B cell (primary cell): ENCODE data around the gene HAS3. TPM values are rescaled to one million over a fixed set of nuclear protein-coding genes. Genes with fewer than 3 reads are reported as not detected.

ENCODE experiments used
- ATAC-seq: fragments of 200-7000 bp; cut with Tn5 transposase; one replicate; pipeline ENCODE4 v1.10.0; 2021; ENCODE audit warnings: low read depth, mild to moderate bottlenecking, moderate number of reproducible peaks, moderate library complexity
- CTCF ChIA-PET: fragments of 350-600 bp; sonication (Branson Sonifier 250); formaldehyde crosslinking; loops from one replicate; lab custom pipeline; 2021; ENCODE audit warnings: antibody characterized with exemption, inconsistent platforms; lab: Charles Lee
- POLR2A ChIA-PET: fragments of 350-600 bp; sonication (Branson Sonifier 250); formaldehyde crosslinking; loops from one replicate; lab custom pipeline; 2021; ENCODE audit warnings: antibody characterized with exemption; lab: Charles Lee
- DNase-seq: peaks from one replicate; pipeline ENCODE4 v3.0.0; 2013
- H2AFZ ChIP-seq: 2 replicates; pipeline ENCODE4 v1.6.1; 2012; ENCODE audit warnings: mild to moderate bottlenecking, low read depth, low read length; ENCODE audit not compliant: insufficient read depth, poor library complexity, severe bottlenecking
- H3K27ac ChIP-seq, 2 donors: 1 replicate in 1 of 2; 2 replicates in 1 of 2; pipeline ENCODE4 v1.5.1; 2012 to 2013; ENCODE audit warnings: low read length in 2 of 2, mild to moderate bottlenecking in 2 of 2, moderate library complexity in 1 of 2
- H3K27me3 ChIP-seq, 4 experiments: fragments of 200-600 bp in 1 of 4; sonication (generic) in 1 of 4; replicated peaks in 1 of 4; 1 replicate in 2 of 4; 2 replicates in 2 of 4; pipeline versions ENCODE4 v1.6.1 to v1.7.0; 2013 to 2016; ENCODE audit warnings: low read length in 3 of 4, mild to moderate bottlenecking in 2 of 4, mixed read lengths in 1 of 4, moderate library complexity in 1 of 4; ENCODE audit not compliant: insufficient read depth in 4 of 4, control insufficient read depth in 3 of 4; ENCODE audit errors: control extremely low read depth in 1 of 4
- H3K36me3 ChIP-seq, 2 experiments: replicated peaks in 1 of 2; 1 replicate in 1 of 2; 2 replicates in 1 of 2; pipeline versions ENCODE4 v1.6.1 to v1.7.1; 2013; ENCODE audit warnings: low read length in 1 of 2; ENCODE audit not compliant: insufficient read depth in 2 of 2, control insufficient read depth in 1 of 2; ENCODE audit errors: control extremely low read depth in 1 of 2, extremely low read depth in 1 of 2
- H3K4me1 ChIP-seq, 2 donors: fragments of 200-600 bp in 1 of 2; sonication (generic) in 1 of 2; 1 replicate in 1 of 2; 2 replicates in 1 of 2; pipeline versions ENCODE4 v1.5.1 to v1.6.1; 2013 to 2017; ENCODE audit warnings: low read length in 2 of 2; ENCODE audit not compliant: control insufficient read depth in 2 of 2, insufficient read depth in 2 of 2
- H3K4me2 ChIP-seq: replicated peaks from 2 replicates; pipeline ENCODE3; 2012; ENCODE audit warnings: mild to moderate bottlenecking, low read depth, low read length; ENCODE audit not compliant: poor library complexity, severe bottlenecking
- H3K4me3 ChIP-seq, 5 experiments: fragments of 200-600 bp in 1 of 5; sonication (generic) in 1 of 5; 1 replicate in 3 of 5; 2 replicates in 2 of 5; pipeline versions ENCODE4 v1.5.1 to v1.7.0; 2011 to 2016; ENCODE audit warnings: low read length in 4 of 5, mild to moderate bottlenecking in 4 of 5, low read depth in 2 of 5, control low read depth in 1 of 5, moderate library complexity in 1 of 5; ENCODE audit not compliant: insufficient read depth in 1 of 5; ENCODE audit errors: control extremely low read depth in 1 of 5, extremely low read depth in 1 of 5
- H3K79me2 ChIP-seq: fragments of 200-600 bp; sonication (generic); one replicate; pipeline ENCODE4 v1.6.0; 2016; ENCODE audit warnings: low read length; ENCODE audit not compliant: control insufficient read depth, insufficient read depth
- H3K9ac ChIP-seq: fragments of 200-600 bp; sonication (generic); 2 replicates; pipeline ENCODE4 v1.6.1; 2017; ENCODE audit warnings: mild to moderate bottlenecking, low read length, moderate library complexity
- H3K9me3 ChIP-seq, 3 donors: one replicate each; pipeline versions ENCODE4 v1.6.1 to v1.7.1; 2013; ENCODE audit warnings: low read length in 2 of 3; ENCODE audit not compliant: control insufficient read depth in 2 of 3, insufficient read depth in 1 of 3; ENCODE audit errors: control extremely low read depth in 1 of 3
- H4K20me1 ChIP-seq: 2 replicates; pipeline ENCODE4 v1.6.0; 2012; ENCODE audit warnings: mild to moderate bottlenecking, low read length; ENCODE audit not compliant: insufficient read depth, control insufficient read depth, poor library complexity, severe bottlenecking
- H3K27ac Mint-ChIP-seq: one replicate; pipeline ENCODE4 v1.8.0; 2021; ENCODE audit warnings: mixed read lengths
- H3K27me3 Mint-ChIP-seq: one replicate; pipeline ENCODE4 v1.8.0; 2021; ENCODE audit warnings: mixed read lengths
- H3K4me1 Mint-ChIP-seq: one replicate; pipeline ENCODE4 v1.8.0; 2021; ENCODE audit warnings: mixed read lengths
- H3K4me3 Mint-ChIP-seq: one replicate; pipeline ENCODE4 v1.8.0; 2021; ENCODE audit warnings: mixed read lengths
- H3K9me3 Mint-ChIP-seq: one replicate; pipeline ENCODE4 v1.8.0; 2022; ENCODE audit warnings: mixed read lengths; ENCODE audit not compliant: insufficient read depth
- CTCF ChIP-seq: fragments of 200-600 bp; IDR thresholded peaks from one replicate; pipeline ENCODE4 v1.8.0; 2022; ENCODE audit warnings: antibody characterized with exemption, mild to moderate bottlenecking
- EZH2 ChIP-seq: IDR thresholded peaks from 2 replicates; pipeline ENCODE4 v1.6.1; 2012; ENCODE audit warnings: borderline replicate concordance, low read depth, mild to moderate bottlenecking, moderate library complexity, low read length; ENCODE audit not compliant: insufficient read depth, poor library complexity, severe bottlenecking
- WGBS: methylation state at CpG from one replicate; pipeline ENCODE4 v1.1.5; 2013; ENCODE audit warnings: missing lambda C conversion rate; ENCODE audit not compliant: insufficient coverage; 5-methylcytosine and 5-hydroxymethylcytosine counted together
- intact Hi-C: fragments of 100-400 bp; cut with micrococcal nuclease; formaldehyde crosslinking; loops from one replicate; pipeline ENCODE4 v1.10.0; 2022
- polyA plus RNA-seq: library from polyadenylated mRNA; depleted of rRNA; stranded (reverse); fragments of >200 nt; gene quantifications from 2 replicates; pipeline ENCODE4 v1.2.3, GENCODE V29; 2012
- total RNA-seq, 2 donors: library from RNA; stranded (reverse); fragments of 120-200 nt in 1 of 2; gene quantifications; 1 replicate in 1 of 2; 2 replicates in 1 of 2; pipeline versions ENCODE4 v1.2.3 to v1.2.4, GENCODE V29; 2013 to 2022

The HAS3 gene
- total and polyA plus RNA-seq, 2 donors (not counting 1 experiment from before 2014, with no cell fraction given): 1.4 to 2.6 TPM

GRCh38 chr16:69141936-69142335 is 36.5 kb downstream of the HAS3 start:
- H3K4me1 ChIP-seq: no peaks in the 10 kb centered on the region
- no peak for ATAC-seq
- Mint-ChIP-seq H3K27ac (no peak overlapping the region), H3K27me3 (no peaks in the 10 kb centered on the region), H3K4me3 (no peak overlapping the region), H3K9me3 (no peaks in the 10 kb centered on the region), H3K4me1 (no peaks in the 10 kb centered on the region)
- no peaks in the 10 kb centered on the region for H3K9me3 ChIP-seq
- TF ChIP-seq CTCF (no peak), EZH2 (no peak)
- H3K27me3 ChIP-seq: no peaks in the 10 kb centered on the region
- no peaks in the 10 kb centered on the region for H4K20me1 ChIP-seq
- H3K4me2 ChIP-seq: no peak overlapping the region
- 83% methylated on average over 1 of the region's 4 CpGs for WGBS
- CTCF ChIA-PET: interaction anchor here (1.1 kb wide), 1 partner anchor 146 kb away, joined by 3 read pairs; no protein-coding TSS in a partner anchor
- intact Hi-C loops: no loop called here
- peaks cover 32% of the 10 kb centered on the region for H3K79me2 ChIP-seq
- H3K36me3 ChIP-seq: peaks cover 5 to 75% of the 10 kb centered on the region in 2 experiments
- no peak overlapping the region for H3K9ac ChIP-seq
- H3K27ac ChIP-seq: no peak overlapping the region
- DNase-seq: no peak
- H2AFZ ChIP-seq: no peak overlapping the region
- POLR2A ChIA-PET: no interaction called here
- H3K4me3 ChIP-seq: no peak overlapping the region

DNA sequence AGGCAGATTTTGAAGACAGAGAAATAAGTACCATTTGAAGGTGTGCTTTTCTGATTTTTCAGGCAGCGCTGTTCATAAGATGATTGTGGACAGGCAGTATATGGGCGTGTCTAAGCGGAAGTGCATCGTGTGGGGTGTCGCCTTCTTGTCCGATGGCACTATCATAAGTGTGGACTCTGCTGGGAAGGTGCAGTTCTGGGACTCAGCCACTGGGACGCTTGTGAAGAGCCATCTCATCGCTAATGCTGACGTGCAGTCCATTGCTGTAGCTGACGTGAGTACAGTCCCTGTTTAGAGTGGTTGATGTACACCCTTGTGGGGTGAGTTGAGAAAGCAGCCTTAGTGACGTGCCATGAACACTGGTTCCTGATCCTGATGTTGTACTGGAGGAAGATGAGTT is 37.7 kb downstream of the HAS3 start:
- no peak overlapping the region for H3K27ac Mint-ChIP-seq
- no peaks in the 10 kb centered on the region for H3K27me3 Mint-ChIP-seq
- peaks cover 22% of the 10 kb centered on the region for H3K79me2 ChIP-seq
- H3K27me3 ChIP-seq: no peaks in the 10 kb centered on the region
- TF ChIP-seq EZH2: no peak
- TF ChIP-seq CTCF: no peak
- no peak for ATAC-seq
- no peak for DNase-seq
- intact Hi-C loops: no loop called here
- H3K9ac ChIP-seq: no peak overlapping the region
- no peak overlapping the region for H3K27ac ChIP-seq
- H3K9me3 Mint-ChIP-seq: no peaks in the 10 kb centered on the region
- H3K4me3 ChIP-seq: no peak overlapping the region
- no peak overlapping the region for H3K4me2 ChIP-seq
- H3K9me3 ChIP-seq: no peaks in the 10 kb centered on the region
- CTCF ChIA-PET: no interaction called here
- POLR2A ChIA-PET: no interaction called here
- no peaks in the 10 kb centered on the region for H4K20me1 ChIP-seq
- H3K4me3 Mint-ChIP-seq: no peak overlapping the region
- WGBS: 97% methylated on average over 11 of the region's 11 CpGs
- H3K4me1 Mint-ChIP-seq: no peaks in the 10 kb centered on the region
- no peaks in the 10 kb centered on the region for H3K4me1 ChIP-seq
- H2AFZ ChIP-seq: no peak overlapping the region
- peaks cover 5 to 64% of the 10 kb centered on the region in 2 experiments for H3K36me3 ChIP-seq
